SJSA1 (cell line): Measurements from ENCODE around the gene B4GALNT1. TPM values are rescaled to one million over a fixed set of nuclear protein-coding genes. Genes with fewer than 3 reads are reported as not detected.
"Not testable (repeated sequence)": the region's sequence is repeated elsewhere in the genome, so short reads cannot be mapped to it uniquely, and the experiment has no call there.

Source experiments
- DNase-seq, 2 experiments: peaks; one replicate each; pipeline ENCODE4 v3.0.0-alpha.2; 2015 to 2020; ENCODE audit warnings: low spot score in 2 of 2, low read depth in 1 of 2
- H3K27ac ChIP-seq: fragments of 250-450 bp; sonication (Bioruptor Pico); 2 replicates; pipeline ENCODE4 v1.5.1; 2020; ENCODE audit warnings: mild to moderate bottlenecking, moderate library complexity
- H3K27me3 ChIP-seq: fragments of 250-450 bp; sonication (Bioruptor Pico); replicated peaks from 2 replicates; pipeline ENCODE4 v1.5.1; 2020; ENCODE audit warnings: mild to moderate bottlenecking, moderate library complexity
- H3K36me3 ChIP-seq: fragments of 250-450 bp; sonication (Bioruptor Pico); 2 replicates; pipeline ENCODE4 v1.5.1; 2020; ENCODE audit warnings: mild to moderate bottlenecking
- H3K4me1 ChIP-seq: fragments of 250-450 bp; sonication (Bioruptor Pico); replicated peaks from 2 replicates; pipeline ENCODE4 v1.6.1; 2021; ENCODE audit warnings: mild to moderate bottlenecking
- H3K4me3 ChIP-seq: fragments of 250-450 bp; sonication (Bioruptor Pico); 2 replicates; pipeline ENCODE4 v1.5.1; 2020; ENCODE audit warnings: mild to moderate bottlenecking
- H3K9me3 ChIP-seq: fragments of 250-450 bp; sonication (Bioruptor Pico); replicated peaks from 2 replicates; pipeline ENCODE4 v1.5.1; 2020; ENCODE audit warnings: mild to moderate bottlenecking
- total RNA-seq: library from RNA; depleted of rRNA; stranded (reverse); fragments of >200 nt; shearing (Covaris generic); gene quantifications from 2 replicates; pipeline ENCODE4 v1.2.3, GENCODE V29; 2014

B4GALNT1 gene
- total RNA-seq, 1 experiment from 2014 or later, result 950 TPM

DNA sequence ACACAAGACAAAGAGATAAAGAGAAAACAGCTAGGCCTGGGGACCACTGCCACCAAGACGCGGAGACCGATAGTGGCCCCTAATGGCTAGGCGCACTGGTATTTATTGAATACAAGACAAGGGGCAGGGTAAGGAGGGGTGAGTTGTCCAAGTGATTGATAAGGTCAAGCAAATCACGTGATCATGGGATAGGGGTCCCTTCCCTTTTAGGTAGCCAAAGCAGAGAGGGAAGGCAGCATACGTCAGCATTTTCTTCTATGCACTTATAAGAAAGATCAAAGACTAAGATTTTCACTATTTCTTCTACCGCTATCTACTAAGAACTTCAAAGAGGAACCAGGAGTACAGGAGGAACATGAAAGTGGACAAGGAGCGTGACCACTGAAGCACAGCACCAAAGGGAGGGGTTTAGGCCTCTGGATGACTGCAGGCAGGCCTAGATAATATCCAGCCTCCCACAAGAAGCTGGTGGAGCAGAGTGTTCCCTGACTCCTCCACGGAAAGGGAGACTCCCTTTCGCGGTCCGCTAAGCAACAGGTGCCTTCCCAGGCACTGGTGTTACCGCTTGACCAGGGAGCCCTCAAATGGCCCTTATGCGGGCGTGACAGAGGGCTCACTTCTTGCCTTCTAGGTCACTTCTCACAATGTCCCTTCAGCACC lies 43.9 kb downstream of the B4GALNT1 start:
- DNase-seq, result peak; percentile 75 to 81
- H3K9me3 ChIP-seq, result not testable (repeated sequence)

GRCh38 chr12:57586832-57587429 lies 46.1 kb downstream of the B4GALNT1 start:
- peak; percentile 76 to 79 for DNase-seq
- H3K27ac ChIP-seq, result no peak overlapping the region
- peaks cover 18% of the 10 kb centered on the region for H3K4me1 ChIP-seq
- H3K27me3 ChIP-seq, result peaks cover 44% of the 10 kb centered on the region
- no peak overlapping the region for H3K4me3 ChIP-seq
- H3K9me3 ChIP-seq, result 0 out of 2 replicates have a peak, but pooled peaks cover 2% of the 10 kb centered on the region
- H3K36me3 ChIP-seq, result peaks cover 4% of the 10 kb centered on the region

More for the DNA sequence above, 43.9 kb downstream of the B4GALNT1 start:
- H3K4me3 ChIP-seq, H3K27ac ChIP-seq: not testable (repeated sequence)
- Histone ChIP-seq H3K27me3 (peaks cover 38% of the 10 kb centered on the region), H3K4me1 (peaks cover 24% of the 10 kb centered on the region), H3K36me3 (peaks cover 13% of the 10 kb centered on the region)

DNA sequence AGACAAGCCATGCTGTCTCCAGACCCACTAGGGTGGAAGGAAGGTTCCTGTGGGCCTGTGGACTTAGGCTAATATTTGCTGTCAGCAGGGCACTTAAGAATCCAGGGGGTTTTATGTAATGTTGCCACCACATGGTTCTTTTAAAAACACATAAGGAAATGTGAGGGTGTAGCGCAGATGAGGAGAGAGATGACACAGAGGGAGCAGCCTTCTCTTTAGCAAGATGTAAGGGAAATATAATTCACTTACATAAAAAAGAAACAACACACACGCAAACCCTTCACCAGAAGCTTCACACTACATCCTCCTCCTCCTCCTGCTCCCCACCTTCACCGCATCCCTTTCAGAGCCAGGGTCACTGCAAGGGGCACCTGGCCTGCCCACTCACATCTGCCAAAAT lies 46.9 kb downstream of the B4GALNT1 start:
- Histone ChIP-seq H3K4me3 (no peak overlapping the region), H3K27me3 (peaks cover 44% of the 10 kb centered on the region), H3K36me3 (peaks cover 2% of the 10 kb centered on the region), H3K9me3 (0 out of 2 replicates have a peak, but pooled peaks cover under 1% of the 10 kb centered on the region), H3K27ac (no peak overlapping the region), H3K4me1 (peaks cover 10% of the 10 kb centered on the region)
- DNase-seq, result peak; percentile 77 to 81

DNA sequence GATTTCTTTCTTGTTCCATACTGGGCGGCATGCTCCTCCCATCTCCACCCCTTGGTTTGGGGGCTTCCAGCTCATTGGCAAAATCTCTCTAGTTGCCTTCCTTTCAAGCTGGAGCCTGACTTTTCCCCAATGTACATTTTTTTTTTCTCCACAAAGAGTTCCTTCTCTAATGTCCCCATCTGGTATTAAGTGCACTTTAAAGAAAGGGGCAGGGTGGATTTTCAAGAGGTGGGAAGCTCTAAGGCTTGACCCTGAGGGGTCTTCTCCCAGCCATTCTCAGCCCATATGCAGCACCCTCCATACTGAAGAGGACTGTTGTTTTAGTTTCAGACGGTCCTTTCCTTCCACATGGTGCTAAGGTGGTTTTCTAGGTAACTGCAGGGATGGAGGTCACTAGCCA lies 47.8 kb downstream of the B4GALNT1 start:
- Histone ChIP-seq H3K27me3 (peaks cover 44% of the 10 kb centered on the region), H3K36me3 (no peaks in the 10 kb centered on the region), H3K27ac (no peak overlapping the region), H3K9me3 (no peaks in the 10 kb centered on the region), H3K4me3 (no peak overlapping the region), H3K4me1 (peaks cover 1% of the 10 kb centered on the region)
- DNase-seq, result peak; percentile 75 to 83

DNA sequence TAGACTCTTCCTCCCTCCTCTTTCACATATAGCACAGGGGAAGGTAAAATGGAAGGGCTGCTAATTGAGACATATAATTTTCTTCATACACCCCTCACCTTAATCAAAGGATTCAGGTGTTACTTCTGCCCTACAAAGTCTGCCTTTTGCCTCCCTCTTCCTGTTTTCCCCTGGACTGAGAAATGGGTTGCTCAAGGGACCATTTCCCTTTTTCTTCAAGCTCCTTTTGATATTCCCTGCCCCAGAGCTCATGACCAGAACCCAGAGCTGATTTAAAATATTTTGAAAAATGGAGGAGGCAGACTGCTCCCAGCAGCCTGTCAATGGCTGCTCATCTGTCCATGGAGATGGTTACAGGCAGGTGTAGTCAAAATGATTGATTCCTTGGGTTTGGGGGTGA lies 48.3 kb downstream of the B4GALNT1 start:
- no peak overlapping the region for H3K27ac ChIP-seq
- peaks cover 44% of the 10 kb centered on the region for H3K27me3 ChIP-seq
- H3K4me1 ChIP-seq, result no peaks in the 10 kb centered on the region
- no peak overlapping the region for H3K4me3 ChIP-seq
- H3K9me3 ChIP-seq, result no peaks in the 10 kb centered on the region
- DNase-seq, result peak; percentile 80 to 81
- no peaks in the 10 kb centered on the region for H3K36me3 ChIP-seq

DNA sequence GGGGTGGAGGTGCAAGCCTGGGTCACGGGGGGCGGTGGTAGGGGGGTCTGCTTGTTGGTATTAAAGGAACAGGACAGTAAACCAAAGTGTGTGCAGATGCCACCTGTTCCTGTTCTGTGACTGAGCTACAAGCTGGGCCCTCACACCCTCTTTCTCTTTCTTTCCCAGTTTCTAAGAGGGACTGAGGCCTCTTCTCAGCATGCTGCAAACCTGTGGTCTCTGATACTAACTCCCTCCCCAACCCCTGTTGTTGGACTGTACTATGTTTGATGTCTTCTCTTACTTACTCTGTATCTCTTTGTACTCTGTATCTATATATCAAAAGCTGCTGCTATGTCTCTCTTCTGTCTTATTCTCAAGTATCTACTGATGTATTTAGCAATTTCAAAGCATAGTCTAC lies 49.0 kb downstream of the B4GALNT1 start:
- no peaks in the 10 kb centered on the region for H3K36me3 ChIP-seq
- H3K4me3 ChIP-seq, result no peak overlapping the region
- H3K27ac ChIP-seq, result no peak overlapping the region
- no peaks in the 10 kb centered on the region for H3K9me3 ChIP-seq
- H3K4me1 ChIP-seq, result no peaks in the 10 kb centered on the region
- peak; percentile 81 to 82 for DNase-seq
- peaks cover 44% of the 10 kb centered on the region for H3K27me3 ChIP-seq

- Histone ChIP-seq H3K36me3 (no peaks in the 10 kb centered on the region), H3K27ac (no peak overlapping the region), H3K9me3 (no peaks in the 10 kb centered on the region), H3K4me1 (no peaks in the 10 kb centered on the region), H3K27me3 (peaks cover 43% of the 10 kb centered on the region), H3K4me3 (no peak overlapping the region)
- DNase-seq, result no peak
These were observed 49.8 kb downstream of the B4GALNT1 start for GRCh38 chr12:57583008-57583831.

- H3K27ac ChIP-seq, result no peak overlapping the region
- peak; percentile 80 to 83 for DNase-seq
- H3K4me3 ChIP-seq, result no peak overlapping the region
- H3K9me3 ChIP-seq, result no peaks in the 10 kb centered on the region
- H3K36me3 ChIP-seq, result no peaks in the 10 kb centered on the region
- peaks cover 35% of the 10 kb centered on the region for H3K27me3 ChIP-seq
- H3K4me1 ChIP-seq, result no peaks in the 10 kb centered on the region
These were observed 50.6 kb downstream of the B4GALNT1 start for GRCh38 chr12:57582440-57582839.

DNA sequence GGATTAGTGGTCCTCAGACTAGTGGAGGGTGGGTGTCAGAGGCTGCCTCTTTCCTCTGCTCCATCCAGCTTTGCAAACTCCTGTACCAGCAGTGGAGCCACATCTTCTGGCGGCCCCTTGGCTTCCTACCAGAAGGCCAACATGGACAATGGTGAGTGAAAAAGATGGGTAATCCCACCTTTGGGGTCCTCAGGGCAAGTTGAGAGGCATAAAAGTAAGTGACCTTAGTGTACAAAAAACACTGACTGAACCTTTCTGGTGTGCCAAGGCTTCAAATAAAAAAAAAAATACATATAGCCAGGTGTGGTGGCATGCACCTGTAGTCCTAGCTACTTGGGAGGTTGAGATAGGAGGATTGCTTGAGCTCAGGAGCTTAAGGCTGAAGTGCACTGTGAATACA lies 51.2 kb downstream of the B4GALNT1 start:
- H3K4me3 ChIP-seq, result no peak overlapping the region
- H3K9me3 ChIP-seq, result no peaks in the 10 kb centered on the region
- no peaks in the 10 kb centered on the region for H3K36me3 ChIP-seq
- peak; percentile 72 to 83 for DNase-seq
- H3K27me3 ChIP-seq, result peaks cover 30% of the 10 kb centered on the region
- H3K4me1 ChIP-seq, result peaks cover 5% of the 10 kb centered on the region
- H3K27ac ChIP-seq, result no peak overlapping the region

DNA sequence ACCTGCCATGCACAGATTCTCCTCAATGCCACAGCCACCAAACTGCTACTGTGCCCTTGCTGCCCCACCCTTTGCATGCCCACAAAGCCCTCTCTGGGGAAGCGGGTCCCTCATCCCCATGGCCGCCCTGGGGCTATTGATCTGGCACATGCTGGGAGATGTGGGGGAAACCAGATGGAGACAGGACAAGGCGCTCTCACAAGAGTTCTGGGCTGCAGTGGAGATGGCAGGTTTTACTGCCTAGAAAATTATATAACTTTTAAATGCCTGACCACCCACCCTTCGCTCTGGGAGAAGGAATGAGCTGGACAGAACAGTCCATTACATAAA lies 52.6 kb downstream of the B4GALNT1 start:
- no peaks in the 10 kb centered on the region for H3K9me3 ChIP-seq
- no peak overlapping the region for H3K4me3 ChIP-seq
- H3K4me1 ChIP-seq, result peaks cover 11% of the 10 kb centered on the region
- H3K27ac ChIP-seq, result no peak overlapping the region
- H3K36me3 ChIP-seq, result no peaks in the 10 kb centered on the region
- H3K27me3 ChIP-seq, result peaks cover 16% of the 10 kb centered on the region
- DNase-seq, result peak in 1 of 2 experiments; percentile 74

DNA sequence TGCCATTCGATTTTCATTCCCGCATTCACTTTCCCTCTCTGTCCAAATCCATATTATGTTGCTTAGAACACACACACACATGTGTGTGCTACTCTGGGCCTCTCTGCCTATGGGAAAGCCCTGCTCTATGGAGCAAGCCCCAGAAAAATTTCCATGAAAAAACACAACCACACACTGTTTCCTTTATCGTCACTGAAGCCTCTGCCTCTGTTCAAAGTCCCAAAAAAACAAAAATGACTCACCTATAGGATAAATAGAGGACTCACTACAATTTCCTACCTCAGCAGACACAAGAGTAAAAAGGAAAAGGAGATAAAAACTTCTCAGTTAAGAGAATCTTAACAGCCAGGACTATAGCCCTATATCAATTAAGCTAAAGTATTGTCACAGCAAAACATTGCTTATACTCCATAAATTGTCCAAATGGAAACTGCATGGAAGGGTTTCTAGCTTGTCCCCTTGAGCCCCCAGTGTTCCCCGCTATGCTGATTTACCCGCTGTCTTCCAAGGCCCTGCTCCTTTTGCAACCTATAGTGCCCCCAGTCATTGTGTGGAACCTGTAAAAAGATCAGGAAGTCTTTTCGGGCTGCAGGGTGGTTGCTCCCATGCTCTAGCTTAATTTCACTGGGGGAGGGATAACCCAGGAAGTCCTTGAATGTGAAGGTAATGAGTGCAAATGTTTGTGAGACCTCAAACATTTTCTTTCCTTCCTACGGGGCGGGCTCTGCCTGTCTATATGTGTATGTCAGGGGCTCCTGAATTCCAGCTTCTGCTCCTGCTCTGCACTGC lies 53.1 kb downstream of the B4GALNT1 start:
- DNase-seq, result peak; percentile 81 to 83
- Histone ChIP-seq H3K9me3 (no peaks in the 10 kb centered on the region), H3K4me1 (peaks cover 11% of the 10 kb centered on the region), H3K4me3 (no peak overlapping the region), H3K27me3 (peaks cover 13% of the 10 kb centered on the region), H3K27ac (no peak overlapping the region), H3K36me3 (no peaks in the 10 kb centered on the region)

GRCh38 chr12:57579011-57579410 lies 54.0 kb downstream of the B4GALNT1 start:
- Histone ChIP-seq H3K9me3 (no peaks in the 10 kb centered on the region), H3K27ac (no peak overlapping the region), H3K4me3 (no peak overlapping the region), H3K36me3 (no peaks in the 10 kb centered on the region), H3K4me1 (peaks cover 11% of the 10 kb centered on the region), H3K27me3 (peaks cover 5% of the 10 kb centered on the region; the same call in 1 of the 2 replicates)
- peak in 1 of 2 experiments; percentile 76 for DNase-seq

GRCh38 chr12:57577981-57578758 lies 54.8 kb downstream of the B4GALNT1 start:
- peaks cover 5% of the 10 kb centered on the region; the same call in 1 of the 2 replicates for H3K27me3 ChIP-seq
- H3K27ac ChIP-seq, result no peak overlapping the region
- peaks cover 11% of the 10 kb centered on the region for H3K4me1 ChIP-seq
- no peaks in the 10 kb centered on the region for H3K36me3 ChIP-seq
- peak; percentile 77 to 84 for DNase-seq
- H3K4me3 ChIP-seq, result no peak overlapping the region
- no peaks in the 10 kb centered on the region for H3K9me3 ChIP-seq
